Skeletal muscle tissue (tissue), 4 donors: ENCODE data around the gene LGALS4. TPM values are rescaled to one million over a fixed set of nuclear protein-coding genes. Genes with fewer than 3 reads are reported as not detected.
"Not testable (repeated sequence)": the region's sequence is repeated elsewhere in the genome, so short reads cannot be mapped to it uniquely, and the experiment has no call there.

Experiments
- H3K27ac ChIP-seq: one replicate; pipeline ENCODE4 v1.7.0; 2013; ENCODE audit warnings: mild to moderate bottlenecking, low read depth, low read length, inconsistent platforms
- H3K27me3 ChIP-seq, 3 donors: one replicate each; pipeline ENCODE4 v1.7.0; 2013; ENCODE audit warnings: low read length in 3 of 3; ENCODE audit not compliant: control insufficient read depth in 3 of 3, insufficient read depth in 3 of 3
- H3K36me3 ChIP-seq, 3 donors: one replicate each; pipeline ENCODE4 v1.7.0; 2013; ENCODE audit warnings: low read length in 3 of 3; ENCODE audit not compliant: control insufficient read depth in 3 of 3, insufficient read depth in 3 of 3
- H3K4me1 ChIP-seq, 3 donors: one replicate each; pipeline ENCODE4 v1.7.0; 2013; ENCODE audit warnings: low read length in 3 of 3, mild to moderate bottlenecking in 3 of 3; ENCODE audit not compliant: control insufficient read depth in 3 of 3, insufficient read depth in 3 of 3
- H3K4me3 ChIP-seq, 3 donors: one replicate each; pipeline ENCODE4 v1.7.0; 2013; ENCODE audit warnings: low read length in 3 of 3
- H3K9ac ChIP-seq, 3 donors: one replicate each; pipeline ENCODE4 v1.7.0; 2013; ENCODE audit warnings: low read length in 3 of 3, mild to moderate bottlenecking in 3 of 3, moderate library complexity in 2 of 3, low read depth in 1 of 3
- H3K9me3 ChIP-seq, 3 donors: one replicate each; pipeline ENCODE4 v1.7.0; 2013; ENCODE audit warnings: low read length in 3 of 3; ENCODE audit not compliant: control insufficient read depth in 3 of 3
- total RNA-seq: library from RNA; depleted of rRNA; stranded (reverse); fragments of >200 nt; gene quantifications from one replicate; pipeline ENCODE4 v1.2.3, GENCODE V29; 2014
- donor health status: Osteomylitis.

LGALS4 gene
- not detected for total RNA-seq

GRCh38 chr19:38812841-38813320 lies at the start of gene LGALS4:
Gene LGALS4 (minus strand): TSS chr19:38812945. CDS start chr19:38812886, 59 bp downstream.
- Histone ChIP-seq H3K27ac (no peak within 1 kb of the TSS), H3K9me3 (no peaks in the 10 kb centered on the region), H3K36me3 (peaks cover 28 to 32% (median 29%) of the 10 kb centered on the region in 3 donors), H3K27me3 (no peaks in the 10 kb centered on the region), H3K9ac (no peak within 1 kb of the TSS), H3K4me3 (no peak within 1 kb of the TSS), H3K4me1 (no peaks in the 10 kb centered on the region)

GRCh38 chr19:38861368-38861767 lies 48.6 kb upstream of the LGALS4 start:
- H3K27ac ChIP-seq = no peak overlapping the region
- H3K9me3 ChIP-seq = no peaks in the 10 kb centered on the region
- H3K9ac ChIP-seq = no peak overlapping the region
- peaks cover 9 to 11% (median 10%) of the 10 kb centered on the region in 3 donors for H3K4me1 ChIP-seq
- no peaks in the 10 kb centered on the region for H3K27me3 ChIP-seq
- no peaks in the 10 kb centered on the region for H3K36me3 ChIP-seq
- no peak overlapping the region for H3K4me3 ChIP-seq

- H3K36me3 ChIP-seq, H3K9me3 ChIP-seq, H3K27ac ChIP-seq, H3K4me3 ChIP-seq, H3K27me3 ChIP-seq, H3K9ac ChIP-seq: not testable (repeated sequence)
- H3K4me1 ChIP-seq = peaks cover 9 to 11% (median 10%) of the 10 kb centered on the region in 3 donors
Measured at GRCh38 chr19:38859631-38860204, 47.0 kb upstream of the LGALS4 start.

GRCh38 chr19:38856813-38857212 lies 44.1 kb upstream of the LGALS4 start:
- Histone ChIP-seq H3K4me3 (no peak overlapping the region), H3K27ac (no peak overlapping the region), H3K9me3 (no peaks in the 10 kb centered on the region), H3K4me1 (peaks cover 7 to 9% (median 7%) of the 10 kb centered on the region in 3 donors), H3K27me3 (no peaks in the 10 kb centered on the region), H3K9ac (no peak overlapping the region), H3K36me3 (no peaks in the 10 kb centered on the region)

- H3K27me3 ChIP-seq, H3K27ac ChIP-seq, H3K9ac ChIP-seq, H3K36me3 ChIP-seq, H3K9me3 ChIP-seq, H3K4me3 ChIP-seq: not testable (repeated sequence)
- H3K4me1 ChIP-seq = peaks cover 17 to 18% (median 17%) of the 10 kb centered on the region in 3 donors
Measured at GRCh38 chr19:38855751-38856150, 43.0 kb upstream of the LGALS4 start.

- H3K27ac ChIP-seq, H3K9ac ChIP-seq, H3K36me3 ChIP-seq, H3K4me3 ChIP-seq, H3K27me3 ChIP-seq, H3K9me3 ChIP-seq: not testable (repeated sequence)
- H3K4me1 ChIP-seq = peaks cover 18 to 19% (median 19%) of the 10 kb centered on the region in 3 donors
Measured at GRCh38 chr19:38854961-38855360, 42.2 kb upstream of the LGALS4 start.

- Histone ChIP-seq H3K4me3 (peak overlapping the region; percentile 90 to 94 (median 92)), H3K9ac (peak overlapping the region in 2 of 3 donors; percentile 83 to 91)
Measured at GRCh38 chr19:38853214-38853613, 40.5 kb upstream of the LGALS4 start.

GRCh38 chr19:38852231-38853044 lies 39.7 kb upstream of the LGALS4 start:
- Histone ChIP-seq H3K27ac (peak overlapping the region; percentile 99), H3K4me3 (peak overlapping the region; percentile 90 to 94 (median 92)), H3K9ac (peak overlapping the region; percentile 79 to 91 (median 83)), H3K4me1 (peaks cover 32 to 35% (median 34%) of the 10 kb centered on the region in 3 donors), H3K36me3 (peaks cover 1 to 12% (median 4%) of the 10 kb centered on the region in 3 donors), H3K9me3 (no peaks in the 10 kb centered on the region), H3K27me3 (no peaks in the 10 kb centered on the region)

More at GRCh38 chr19:38853214-38853613, 40.5 kb upstream of the LGALS4 start:
- H3K27ac ChIP-seq = peak overlapping the region; percentile 99
- H3K4me1 ChIP-seq = peaks cover 27 to 28% (median 27%) of the 10 kb centered on the region in 3 donors
- peaks cover 0 to 8% (median 0%) of the 10 kb centered on the region in 3 donors for H3K36me3 ChIP-seq
- H3K9me3 ChIP-seq = no peaks in the 10 kb centered on the region
- no peaks in the 10 kb centered on the region for H3K27me3 ChIP-seq

- Histone ChIP-seq H3K9me3 (no peaks in the 10 kb centered on the region), H3K9ac (peak overlapping the region; percentile 96 to 97 (median 97)), H3K4me3 (peak overlapping the region; percentile 90 to 96 (median 94)), H3K27ac (peak overlapping the region; percentile 99), H3K36me3 (peaks cover 8 to 19% (median 11%) of the 10 kb centered on the region in 3 donors), H3K4me1 (peaks cover 38 to 42% (median 39%) of the 10 kb centered on the region in 3 donors), H3K27me3 (no peaks in the 10 kb centered on the region)
Measured at GRCh38 chr19:38851622-38852230, 39.0 kb upstream of the LGALS4 start.
